Dermis microvascular lymphatic vessel endothelial cell (primary cell): ENCODE results near the gene TMEM217. TPM values are rescaled to one million over a fixed set of nuclear protein-coding genes. Genes with fewer than 3 reads are reported as not detected.
A peak's percentile ranks its signal among the peaks of the same experiment; 100 is the strongest.

ENCODE experiments used
- DNase-seq, 2 donors: peaks; one replicate each; pipeline versions ENCODE4 v3.0.0 to v3.0.0-alpha.2; 2010; ENCODE audit warnings: low read depth in 2 of 2
- total RNA-seq: library from RNA; depleted of rRNA; stranded (reverse); fragments of >200 nt; gene quantifications from 2 replicates; pipeline ENCODE4 v1.2.1, GENCODE V29; 2014

Gene TMEM217
- total RNA-seq, 1 donor from 2014 or later, result 8.6 TPM

GRCh38 chr6:37169496-37170272 lies 88.3 kb downstream of the TMEM217 start, which contains the start of gene PIM1:
Gene PIM1 (plus strand): TSS chr6:37170152. CDS start chr6:37170576, 424 bp downstream.
- DNase-seq, result peak; percentile 66 to 98

- peak; percentile 18 to 80 for DNase-seq
These were observed 89.0 kb downstream of the TMEM217 start for GRCh38 chr6:37168811-37169495.

GRCh38 chr6:37168163-37168758 lies 89.7 kb downstream of the TMEM217 start:
- no peak for DNase-seq

GRCh38 chr6:37162740-37163139 lies 95.2 kb downstream of the TMEM217 start:
- DNase-seq, result no peak

Other genes starting within 250 kb of the TMEM217 start
- 0.64 and 0.89 TPM in 2 replicates for gene PIM1, start 88.0 kb downstream of the TMEM217 start, total RNA-seq
- gene TBC1D22B, start 372 bp downstream of the TMEM217 start, total RNA-seq, result 7.6 and 10.5 TPM in 2 replicates
- 22.5 and 22.6 TPM in 2 replicates for gene RNF8, start 95.8 kb upstream of the TMEM217 start, total RNA-seq
- gene CMTR1, start 175.1 kb upstream of the TMEM217 start, total RNA-seq, result 27.5 and 30.2 TPM in 2 replicates
- 12.6 and 15.3 TPM in 2 replicates for gene CCDC167, start 241.7 kb upstream of the TMEM217 start, total RNA-seq